Vagina (tissue), 2 donors: ENCODE measurements around the gene SAMD14.

Source experiments
- POLR2A ChIP-seq, 2 donors: fragments of 450-650 bp; IDR thresholded peaks; one replicate each; pipeline ENCODE4 v1.6.1; 2017; ENCODE audit warnings: antibody characterized with exemption in 2 of 2, mild to moderate bottlenecking in 2 of 2, moderate library complexity in 2 of 2
- POLR2AphosphoS5 ChIP-seq, 2 donors: sonication (generic); formaldehyde crosslinking; IDR thresholded peaks; one replicate each; pipeline ENCODE4 v1.9.0; 2017; ENCODE audit warnings: antibody characterized with exemption in 2 of 2, mild to moderate bottlenecking in 2 of 2, low read depth in 1 of 2; ENCODE audit not compliant: insufficient read depth in 1 of 2
- TF ChIP-seq, protein P1 (sequence below), 3 experiments: fragments of 450-650 bp in 2 of 3; fragments of 200-600 bp in 1 of 3; sonication (generic) in 1 of 3; IDR thresholded peaks; one replicate each; pipeline ENCODE4 v1.5.1; 2017 to 2019; ENCODE audit warnings: antibody characterized with exemption in 3 of 3, mild to moderate bottlenecking in 2 of 3, moderate library complexity in 2 of 3

DNA sequence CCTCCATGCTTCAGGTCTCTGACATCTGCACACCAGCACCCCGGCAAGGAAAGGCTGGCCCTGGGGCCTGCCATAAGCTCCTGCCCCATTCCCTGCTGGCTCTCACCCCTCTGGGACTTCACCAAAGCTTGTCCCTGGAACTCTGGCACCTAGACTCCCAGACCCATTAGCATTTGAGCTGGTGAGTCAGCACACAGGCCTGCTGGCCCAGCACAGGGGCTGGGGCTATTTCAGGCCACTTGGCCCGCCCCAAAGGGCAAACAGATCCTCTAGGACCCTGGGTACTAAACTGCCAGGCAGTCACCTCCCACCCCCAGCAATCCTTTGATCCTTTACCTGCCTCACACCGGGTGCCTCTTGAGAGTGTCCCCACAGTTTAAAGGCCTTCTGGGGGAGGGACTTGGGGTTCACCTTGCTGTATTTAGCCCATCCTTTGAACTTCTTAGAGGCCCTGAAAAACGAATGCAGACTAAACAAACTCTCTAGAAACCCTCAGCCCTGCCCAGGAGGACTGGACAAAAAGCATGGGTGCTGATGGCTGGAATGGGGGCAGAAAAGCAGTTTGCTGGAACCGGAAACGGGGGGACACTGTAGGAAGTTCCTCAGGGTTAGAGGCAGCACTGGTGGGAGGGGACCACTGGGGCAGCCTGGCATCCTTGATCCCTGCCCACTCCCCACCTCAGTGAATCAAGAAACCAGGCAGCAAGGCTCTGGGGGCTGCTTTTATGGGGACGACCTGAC, 3.2 kb upstream of the SAMD14 start:
- TF ChIP-seq, protein P1, sequence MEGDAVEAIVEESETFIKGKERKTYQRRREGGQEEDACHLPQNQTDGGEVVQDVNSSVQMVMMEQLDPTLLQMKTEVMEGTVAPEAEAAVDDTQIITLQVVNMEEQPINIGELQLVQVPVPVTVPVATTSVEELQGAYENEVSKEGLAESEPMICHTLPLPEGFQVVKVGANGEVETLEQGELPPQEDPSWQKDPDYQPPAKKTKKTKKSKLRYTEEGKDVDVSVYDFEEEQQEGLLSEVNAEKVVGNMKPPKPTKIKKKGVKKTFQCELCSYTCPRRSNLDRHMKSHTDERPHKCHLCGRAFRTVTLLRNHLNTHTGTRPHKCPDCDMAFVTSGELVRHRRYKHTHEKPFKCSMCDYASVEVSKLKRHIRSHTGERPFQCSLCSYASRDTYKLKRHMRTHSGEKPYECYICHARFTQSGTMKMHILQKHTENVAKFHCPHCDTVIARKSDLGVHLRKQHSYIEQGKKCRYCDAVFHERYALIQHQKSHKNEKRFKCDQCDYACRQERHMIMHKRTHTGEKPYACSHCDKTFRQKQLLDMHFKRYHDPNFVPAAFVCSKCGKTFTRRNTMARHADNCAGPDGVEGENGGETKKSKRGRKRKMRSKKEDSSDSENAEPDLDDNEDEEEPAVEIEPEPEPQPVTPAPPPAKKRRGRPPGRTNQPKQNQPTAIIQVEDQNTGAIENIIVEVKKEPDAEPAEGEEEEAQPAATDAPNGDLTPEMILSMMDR (IDR thresholded peaks at IDR 0.05): no peak
- TF ChIP-seq POLR2AphosphoS5 (IDR thresholded peaks at IDR 0.05; ENCODE audit: insufficient read depth in 1 of 2, low read depth in 1 of 2) (no peak), POLR2A (IDR thresholded peaks at IDR 0.05) (no peak)
